Liver (tissue), 9 donors: ENCODE data around the gene NANOS1. TPM values are rescaled to one million over a fixed set of nuclear protein-coding genes. Genes with fewer than 3 reads are reported as not detected.

Experiments
- DNase-seq: peaks from one replicate; pipeline ENCODE4 v3.0.0-alpha.2; 2017; ENCODE audit warnings: low spot score
- H3K27ac ChIP-seq, 2 donors: one replicate each; pipeline ENCODE4 v1.7.0; 2013; ENCODE audit warnings: inconsistent platforms in 2 of 2, low read length in 2 of 2, control low read depth in 1 of 2, low read depth in 1 of 2, mild to moderate bottlenecking in 1 of 2
- H3K27me3 ChIP-seq, 4 donors: one replicate each; pipeline versions ENCODE4 v1.6.1 to v1.7.0; 2013; ENCODE audit warnings: low read length in 3 of 4, inconsistent platforms in 1 of 4, mild to moderate bottlenecking in 1 of 4, moderate library complexity in 1 of 4; ENCODE audit not compliant: control insufficient read depth in 4 of 4, insufficient read depth in 4 of 4
- H3K36me3 ChIP-seq, 4 donors: one replicate each; pipeline versions ENCODE4 v1.6.1 to v1.7.0; 2013; ENCODE audit warnings: low read length in 3 of 4, mild to moderate bottlenecking in 3 of 4, low read depth in 1 of 4, moderate library complexity in 1 of 4; ENCODE audit not compliant: control insufficient read depth in 4 of 4, insufficient read depth in 3 of 4
- H3K4me1 ChIP-seq, 4 donors: one replicate each; pipeline versions ENCODE4 v1.6.1 to v1.7.0; 2013; ENCODE audit warnings: low read length in 3 of 4, mild to moderate bottlenecking in 3 of 4, moderate library complexity in 1 of 4; ENCODE audit not compliant: control insufficient read depth in 4 of 4, insufficient read depth in 4 of 4
- H3K4me3 ChIP-seq, 3 donors: one replicate each; pipeline versions ENCODE4 v1.6.1 to v1.7.0; 2013; ENCODE audit warnings: low read length in 3 of 3, control low read depth in 1 of 3, low read depth in 1 of 3, mild to moderate bottlenecking in 1 of 3
- H3K9ac ChIP-seq, 2 donors: one replicate each; pipeline ENCODE4 v1.7.0; 2013; ENCODE audit warnings: low read length in 2 of 2, mild to moderate bottlenecking in 2 of 2, moderate library complexity in 2 of 2, control low read depth in 1 of 2, low read depth in 1 of 2
- H3K9me3 ChIP-seq, 4 donors: one replicate each; pipeline versions ENCODE4 v1.6.1 to v1.7.0; 2013; ENCODE audit warnings: low read length in 3 of 4; ENCODE audit not compliant: control insufficient read depth in 4 of 4
- EGR1 ChIP-seq, 2 donors: IDR thresholded peaks; 2 replicates each; pipeline ENCODE4 v1.6.1; 2016 to 2018; ENCODE audit warnings: antibody characterized with exemption in 2 of 2, low read depth in 2 of 2
- FOXA1 ChIP-seq: IDR thresholded peaks from 2 replicates; pipeline ENCODE4 v1.6.1; 2016; ENCODE audit warnings: antibody characterized with exemption
- FOXA2 ChIP-seq: IDR thresholded peaks from 2 replicates; pipeline ENCODE4 v1.6.1; 2016; ENCODE audit warnings: antibody characterized with exemption
- GABPA ChIP-seq, 2 donors: IDR thresholded peaks in 1 of 2; conservative IDR thresholded peaks in 1 of 2; 2 replicates each; pipeline ENCODE4 v1.6.1; 2016; ENCODE audit warnings: antibody characterized with exemption in 2 of 2, mild to moderate bottlenecking in 1 of 2, moderate library complexity in 1 of 2
- HNF4A ChIP-seq, 2 donors: conservative IDR thresholded peaks; 2 replicates each; pipeline ENCODE4 v1.6.1; 2016; ENCODE audit warnings: antibody characterized with exemption in 2 of 2, mild to moderate bottlenecking in 2 of 2
- HNF4G ChIP-seq: IDR thresholded peaks from 2 replicates; pipeline ENCODE4 v1.6.1; 2016; ENCODE audit warnings: antibody characterized with exemption
- JUND ChIP-seq, 2 donors: IDR thresholded peaks; 2 replicates each; pipeline ENCODE4 v1.6.1; 2016; ENCODE audit warnings: antibody characterized with exemption in 2 of 2
- NR2F2 ChIP-seq: IDR thresholded peaks from 2 replicates; pipeline ENCODE4 v1.6.1; 2016; ENCODE audit warnings: antibody characterized with exemption
- RAD21 ChIP-seq, 2 donors: IDR thresholded peaks; 2 replicates each; pipeline ENCODE4 v1.6.1; 2016; ENCODE audit warnings: antibody characterized with exemption in 2 of 2, mild to moderate bottlenecking in 2 of 2
- RXRA ChIP-seq, 2 donors: IDR thresholded peaks; 2 replicates each; pipeline ENCODE4 v1.6.1; 2017 to 2018; ENCODE audit warnings: antibody characterized with exemption in 2 of 2, mild to moderate bottlenecking in 1 of 2
- SP1 ChIP-seq: IDR thresholded peaks from 2 replicates; pipeline ENCODE4 v1.6.1; 2018; ENCODE audit warnings: antibody characterized with exemption, mild to moderate bottlenecking
- TAF1 ChIP-seq: conservative IDR thresholded peaks from 2 replicates; pipeline ENCODE4 v1.6.1; 2016; ENCODE audit warnings: antibody characterized with exemption, mild to moderate bottlenecking
- YY1 ChIP-seq: IDR thresholded peaks from 2 replicates; pipeline ENCODE4 v1.6.1; 2016; ENCODE audit warnings: antibody characterized with exemption, mild to moderate bottlenecking
- WGBS: extraction: QIAGEN DNeasy Blood & Tissue Kit; methylation state at CpG from one replicate; pipeline ENCODE4 v1.1.7; 2013; 5-methylcytosine and 5-hydroxymethylcytosine counted together
- polyA plus RNA-seq, 2 donors: library from polyadenylated mRNA; stranded (reverse) in 1 of 2; unstranded in 1 of 2; fragments of 200-250 nt in 1 of 2; fragments of >200 nt in 1 of 2; fragmentation: Nextera tagmentation in 1 of 2; extraction: Ambion mirVana in 1 of 2; gene quantifications; one replicate each; pipeline versions ENCODE4 v1.2.1 to v1.2.3, GENCODE V29; 2013 to 2015
- total RNA-seq, 2 donors: library from RNA; depleted of rRNA; stranded (reverse); fragments of >200 nt; gene quantifications; one replicate each; pipeline ENCODE4 v1.2.3, GENCODE V29; 2014
- TF ChIP-seq, protein P1 (sequence below): IDR thresholded peaks from 2 replicates; pipeline ENCODE4 v1.6.1; 2016; ENCODE audit warnings: antibody characterized with exemption
- TF ChIP-seq, protein P2 (sequence below): IDR thresholded peaks from 2 replicates; pipeline ENCODE4 v1.6.1; 2016; ENCODE audit warnings: antibody characterized with exemption
- TF ChIP-seq, protein P3 (sequence below): fragments of 150-350 bp; IDR thresholded peaks from 2 replicates; pipeline ENCODE4 v1.5.1; 2017; ENCODE audit warnings: improper control_type of control experiment, low read depth, low read length; ENCODE audit not compliant: missing input control
- TF ChIP-seq, protein P4 (sequence below): IDR thresholded peaks from 2 replicates; pipeline ENCODE4 v1.6.1; 2016; ENCODE audit warnings: antibody characterized with exemption
- TF ChIP-seq, protein P5 (sequence below): IDR thresholded peaks from 2 replicates; pipeline ENCODE4 v1.6.1; 2016; ENCODE audit warnings: antibody characterized with exemption, mild to moderate bottlenecking
- donor health status: healthy.
- donor health status: healthy.
- donor health status: healthy.
- donor health status: healthy.
- donor health status: healthy.

The NANOS1 gene
- total and polyA plus RNA-seq, 4 donors, result 0.07 to 1.1 (median 0.10) TPM

DNA sequence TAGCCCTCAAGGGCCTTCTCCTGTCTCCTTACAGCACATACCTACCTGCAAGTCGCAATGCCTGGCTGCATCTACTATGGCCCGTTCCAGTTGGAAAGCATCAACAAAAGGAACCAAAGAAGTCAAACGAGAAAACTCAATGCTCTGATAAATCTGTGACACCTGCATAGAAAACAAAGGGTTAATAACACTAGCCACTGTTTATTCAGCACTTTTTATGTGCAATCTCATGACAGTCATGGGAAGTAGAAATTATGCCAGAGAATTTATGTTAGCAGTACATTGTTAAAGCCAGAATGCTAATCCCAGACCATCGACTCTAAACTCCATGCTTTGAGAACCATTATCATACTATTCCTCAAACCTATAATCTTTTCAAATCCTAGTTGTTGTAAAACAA is 30.0 kb downstream of the NANOS1 start:
- 89% methylated on average over 4 of the region's 4 CpGs for WGBS
- no peak overlapping the region for H3K27ac ChIP-seq
- H3K27me3 ChIP-seq, result no peaks in the 10 kb centered on the region
- no peaks in the 10 kb centered on the region for H3K4me1 ChIP-seq
- peaks cover 12 to 91% (median 75%) of the 10 kb centered on the region in 4 donors for H3K36me3 ChIP-seq
- TF ChIP-seq SP1 (no peak), TAF1 (no peak), FOXA2 (no peak), HNF4A (conservative IDR thresholded peaks at IDR 0.05) (no peak), FOXA1 (no peak), HNF4G (no peak), NR2F2 (no peak), RXRA (IDR thresholded peaks at IDR 0.05) (no peak), YY1 (no peak), RAD21 (IDR thresholded peaks at IDR 0.05) (no peak), JUND (IDR thresholded peaks at IDR 0.05) (no peak), GABPA (IDR thresholded peaks at IDR 0.05 in 1 of 2, conservative IDR thresholded peaks at IDR 0.05 in 1 of 2) (no peak)
- TF ChIP-seq, protein P1, sequence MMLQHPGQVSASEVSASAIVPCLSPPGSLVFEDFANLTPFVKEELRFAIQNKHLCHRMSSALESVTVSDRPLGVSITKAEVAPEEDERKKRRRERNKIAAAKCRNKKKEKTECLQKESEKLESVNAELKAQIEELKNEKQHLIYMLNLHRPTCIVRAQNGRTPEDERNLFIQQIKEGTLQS, result no peak
- TF ChIP-seq, protein P2, sequence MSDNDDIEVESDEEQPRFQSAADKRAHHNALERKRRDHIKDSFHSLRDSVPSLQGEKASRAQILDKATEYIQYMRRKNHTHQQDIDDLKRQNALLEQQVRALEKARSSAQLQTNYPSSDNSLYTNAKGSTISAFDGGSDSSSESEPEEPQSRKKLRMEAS, result no peak
- TF ChIP-seq, protein P3, sequence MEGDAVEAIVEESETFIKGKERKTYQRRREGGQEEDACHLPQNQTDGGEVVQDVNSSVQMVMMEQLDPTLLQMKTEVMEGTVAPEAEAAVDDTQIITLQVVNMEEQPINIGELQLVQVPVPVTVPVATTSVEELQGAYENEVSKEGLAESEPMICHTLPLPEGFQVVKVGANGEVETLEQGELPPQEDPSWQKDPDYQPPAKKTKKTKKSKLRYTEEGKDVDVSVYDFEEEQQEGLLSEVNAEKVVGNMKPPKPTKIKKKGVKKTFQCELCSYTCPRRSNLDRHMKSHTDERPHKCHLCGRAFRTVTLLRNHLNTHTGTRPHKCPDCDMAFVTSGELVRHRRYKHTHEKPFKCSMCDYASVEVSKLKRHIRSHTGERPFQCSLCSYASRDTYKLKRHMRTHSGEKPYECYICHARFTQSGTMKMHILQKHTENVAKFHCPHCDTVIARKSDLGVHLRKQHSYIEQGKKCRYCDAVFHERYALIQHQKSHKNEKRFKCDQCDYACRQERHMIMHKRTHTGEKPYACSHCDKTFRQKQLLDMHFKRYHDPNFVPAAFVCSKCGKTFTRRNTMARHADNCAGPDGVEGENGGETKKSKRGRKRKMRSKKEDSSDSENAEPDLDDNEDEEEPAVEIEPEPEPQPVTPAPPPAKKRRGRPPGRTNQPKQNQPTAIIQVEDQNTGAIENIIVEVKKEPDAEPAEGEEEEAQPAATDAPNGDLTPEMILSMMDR, result no peak
- TF ChIP-seq, protein P4, sequence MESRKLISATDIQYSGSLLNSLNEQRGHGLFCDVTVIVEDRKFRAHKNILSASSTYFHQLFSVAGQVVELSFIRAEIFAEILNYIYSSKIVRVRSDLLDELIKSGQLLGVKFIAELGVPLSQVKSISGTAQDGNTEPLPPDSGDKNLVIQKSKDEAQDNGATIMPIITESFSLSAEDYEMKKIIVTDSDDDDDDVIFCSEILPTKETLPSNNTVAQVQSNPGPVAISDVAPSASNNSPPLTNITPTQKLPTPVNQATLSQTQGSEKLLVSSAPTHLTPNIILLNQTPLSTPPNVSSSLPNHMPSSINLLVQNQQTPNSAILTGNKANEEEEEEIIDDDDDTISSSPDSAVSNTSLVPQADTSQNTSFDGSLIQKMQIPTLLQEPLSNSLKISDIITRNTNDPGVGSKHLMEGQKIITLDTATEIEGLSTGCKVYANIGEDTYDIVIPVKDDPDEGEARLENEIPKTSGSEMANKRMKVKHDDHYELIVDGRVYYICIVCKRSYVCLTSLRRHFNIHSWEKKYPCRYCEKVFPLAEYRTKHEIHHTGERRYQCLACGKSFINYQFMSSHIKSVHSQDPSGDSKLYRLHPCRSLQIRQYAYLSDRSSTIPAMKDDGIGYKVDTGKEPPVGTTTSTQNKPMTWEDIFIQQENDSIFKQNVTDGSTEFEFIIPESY, result no peak
- TF ChIP-seq, protein P5, sequence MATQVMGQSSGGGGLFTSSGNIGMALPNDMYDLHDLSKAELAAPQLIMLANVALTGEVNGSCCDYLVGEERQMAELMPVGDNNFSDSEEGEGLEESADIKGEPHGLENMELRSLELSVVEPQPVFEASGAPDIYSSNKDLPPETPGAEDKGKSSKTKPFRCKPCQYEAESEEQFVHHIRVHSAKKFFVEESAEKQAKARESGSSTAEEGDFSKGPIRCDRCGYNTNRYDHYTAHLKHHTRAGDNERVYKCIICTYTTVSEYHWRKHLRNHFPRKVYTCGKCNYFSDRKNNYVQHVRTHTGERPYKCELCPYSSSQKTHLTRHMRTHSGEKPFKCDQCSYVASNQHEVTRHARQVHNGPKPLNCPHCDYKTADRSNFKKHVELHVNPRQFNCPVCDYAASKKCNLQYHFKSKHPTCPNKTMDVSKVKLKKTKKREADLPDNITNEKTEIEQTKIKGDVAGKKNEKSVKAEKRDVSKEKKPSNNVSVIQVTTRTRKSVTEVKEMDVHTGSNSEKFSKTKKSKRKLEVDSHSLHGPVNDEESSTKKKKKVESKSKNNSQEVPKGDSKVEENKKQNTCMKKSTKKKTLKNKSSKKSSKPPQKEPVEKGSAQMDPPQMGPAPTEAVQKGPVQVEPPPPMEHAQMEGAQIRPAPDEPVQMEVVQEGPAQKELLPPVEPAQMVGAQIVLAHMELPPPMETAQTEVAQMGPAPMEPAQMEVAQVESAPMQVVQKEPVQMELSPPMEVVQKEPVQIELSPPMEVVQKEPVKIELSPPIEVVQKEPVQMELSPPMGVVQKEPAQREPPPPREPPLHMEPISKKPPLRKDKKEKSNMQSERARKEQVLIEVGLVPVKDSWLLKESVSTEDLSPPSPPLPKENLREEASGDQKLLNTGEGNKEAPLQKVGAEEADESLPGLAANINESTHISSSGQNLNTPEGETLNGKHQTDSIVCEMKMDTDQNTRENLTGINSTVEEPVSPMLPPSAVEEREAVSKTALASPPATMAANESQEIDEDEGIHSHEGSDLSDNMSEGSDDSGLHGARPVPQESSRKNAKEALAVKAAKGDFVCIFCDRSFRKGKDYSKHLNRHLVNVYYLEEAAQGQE, result no peak
- H3K9ac ChIP-seq, result no peak overlapping the region
- DNase-seq, result no peak
- no peak overlapping the region for H3K4me3 ChIP-seq
- no peaks in the 10 kb centered on the region for H3K9me3 ChIP-seq

DNA sequence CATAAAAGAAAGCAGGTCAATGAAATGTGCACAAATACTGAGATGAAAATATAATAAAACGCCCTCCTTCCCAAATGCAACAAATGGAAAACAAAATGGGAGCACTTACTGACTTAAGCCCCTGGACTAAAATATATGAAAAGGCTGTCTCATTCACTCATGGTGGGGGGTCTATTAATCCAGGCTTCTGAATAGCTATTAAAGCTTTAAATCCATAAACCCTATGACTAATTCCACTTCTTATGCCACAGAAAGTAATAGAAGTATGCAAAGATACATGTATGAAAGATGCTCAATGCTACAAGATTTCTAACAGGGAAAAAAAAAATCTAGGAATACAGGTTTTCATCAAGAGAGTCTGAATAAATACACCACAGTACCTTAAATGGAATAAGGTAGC is 30.6 kb downstream of the NANOS1 start:
- 95% methylated on average over 1 of the region's 1 CpG for WGBS
- no peak for DNase-seq
- Histone ChIP-seq H3K27me3 (no peaks in the 10 kb centered on the region), H3K27ac (no peak overlapping the region), H3K36me3 (peaks cover 14 to 91% (median 77%) of the 10 kb centered on the region in 4 donors), H3K9ac (no peak overlapping the region), H3K4me1 (no peaks in the 10 kb centered on the region), H3K4me3 (no peak overlapping the region), H3K9me3 (no peaks in the 10 kb centered on the region)
- no peak for TF ChIP-seq FOXA1
- TF ChIP-seq TAF1, result no peak
- TF ChIP-seq JUND (IDR thresholded peaks at IDR 0.05), result no peak
- no peak for TF ChIP-seq RXRA (IDR thresholded peaks at IDR 0.05)
- TF ChIP-seq, protein P4, result no peak
- TF ChIP-seq NR2F2, result no peak
- TF ChIP-seq, protein P3, result no peak
- TF ChIP-seq HNF4G, result no peak
- TF ChIP-seq YY1, result no peak
- TF ChIP-seq, protein P1, result no peak
- TF ChIP-seq EGR1 (IDR thresholded peaks at IDR 0.05; ENCODE audit: low read depth in 2 of 2), result no peak
- TF ChIP-seq FOXA2, result no peak
- TF ChIP-seq, protein P2, result no peak
- no peak for TF ChIP-seq RAD21 (IDR thresholded peaks at IDR 0.05)
- TF ChIP-seq GABPA (IDR thresholded peaks at IDR 0.05 in 1 of 2, conservative IDR thresholded peaks at IDR 0.05 in 1 of 2), result no peak
